Mucosa of descending colon (tissue), 3 donors: ENCODE data around the gene ACSL3. TPM values are rescaled to one million over a fixed set of nuclear protein-coding genes. Genes with fewer than 3 reads are reported as not detected.
"Not testable (repeated sequence)": the region's sequence is repeated elsewhere in the genome, so short reads cannot be mapped to it uniquely, and the experiment has no call there.

Source experiments
- ATAC-seq: fragments of 200-7000 bp; cut with Tn5 transposase; one replicate; pipeline ENCODE4 v1.9.1; 2020; ENCODE audit warnings: mild to moderate bottlenecking, moderate library complexity
- DNase-seq, 3 donors: peaks; one replicate each; pipeline ENCODE4 v3.0.0-alpha.2; 2020
- H3K36me3 ChIP-seq: fragments of 200-600 bp; one replicate; pipeline ENCODE4 v1.8.0; 2021; ENCODE audit warnings: low read depth, mild to moderate bottlenecking
- H3K4me1 ChIP-seq: fragments of 200-600 bp; one replicate; pipeline ENCODE4 v1.8.0; 2021; ENCODE audit warnings: low read depth, mild to moderate bottlenecking
- H3K4me3 ChIP-seq: fragments of 200-600 bp; one replicate; pipeline ENCODE4 v1.8.0; 2021; ENCODE audit warnings: mild to moderate bottlenecking
- H3K9me3 ChIP-seq: fragments of 200-600 bp; one replicate; pipeline ENCODE4 v1.8.0; 2021; ENCODE audit warnings: mild to moderate bottlenecking
- intact Hi-C, 2 donors: fragments of 100-400 bp; cut with DNase I in 1 of 2; cut with micrococcal nuclease in 1 of 2; formaldehyde crosslinking; loops; one replicate each; pipeline versions ENCODE4 v1.11.0 to v1.11.1; 2022; cut with DNase I, micrococcal nuclease
- total RNA-seq, 3 donors: library from RNA; stranded (reverse); fragmentation: NEBNext Ultra II Directional in 2 of 3; extraction: Animal tissue kit (Norgen Biotek cat#: 25700) in 2 of 3; gene quantifications; one replicate each; pipeline versions ENCODE4 v1.2.1 to v1.2.4, GENCODE V29; 2021 to 2023
- TF ChIP-seq, protein P1 (sequence below): fragments of 200-600 bp; IDR thresholded peaks from one replicate; pipeline ENCODE4 v1.8.0; 2022; ENCODE audit warnings: antibody characterized with exemption, mild to moderate bottlenecking
- donor health status: DM: no; HTN: no; CAD: no; lungs with moderate emphysema.
- donor health status: DM: no; HTN: no; CAD: no.
- donor health status: DM: no; HTN: yes; CAD: no.

Gene ACSL3
- total RNA-seq, 3 donors from 2014 or later: 77.2 to 108 (median 93.0) TPM

DNA sequence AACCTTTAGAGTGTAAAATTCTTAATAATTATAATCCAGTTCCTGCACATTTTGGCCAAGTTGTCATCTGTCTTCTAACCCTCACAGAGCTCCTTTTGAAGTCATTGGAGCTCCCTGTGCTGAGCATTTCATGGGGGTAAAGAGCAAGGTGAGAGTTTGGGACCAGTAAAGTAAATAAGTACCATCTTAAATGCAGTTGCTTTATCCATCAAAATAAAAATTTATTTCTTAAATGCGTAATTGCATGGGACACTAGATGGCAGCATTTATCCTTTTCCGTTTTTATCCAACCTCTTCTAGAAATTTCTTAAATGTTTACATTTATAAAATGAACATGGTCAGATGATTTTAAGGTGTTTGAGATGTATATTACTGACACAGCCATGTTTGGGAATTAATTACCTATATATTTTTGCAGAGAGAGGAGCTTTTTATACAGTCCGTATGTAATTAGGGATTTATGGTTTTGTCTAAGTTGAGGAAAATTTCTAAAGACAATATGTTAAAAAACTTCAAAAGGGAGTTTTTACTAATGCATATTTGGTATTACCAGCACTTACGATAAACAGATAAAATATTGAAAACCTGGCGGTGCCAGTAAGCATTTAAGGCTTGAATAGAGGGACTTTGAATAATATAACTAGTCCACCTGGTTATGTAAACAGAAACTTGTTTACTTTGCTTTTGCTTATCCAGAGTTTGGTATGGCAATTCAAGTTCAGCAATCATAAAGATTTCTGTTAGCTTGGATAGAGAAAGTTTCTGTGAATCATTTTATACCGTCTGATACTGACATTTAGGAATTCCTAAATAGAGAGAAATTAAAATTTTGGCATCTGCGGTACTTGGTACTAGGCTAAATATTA lies 54.5 kb downstream of the ACSL3 start:
- intact Hi-C loops: no loop called here
- no peaks in the 10 kb centered on the region for H3K36me3 ChIP-seq
- H3K9me3 ChIP-seq: no peaks in the 10 kb centered on the region
- H3K4me3 ChIP-seq: no peak overlapping the region
- ATAC-seq (peak; percentile 55), DNase-seq (peak in 1 of 3 donors; percentile 23)
- peaks cover 8% of the 10 kb centered on the region for H3K4me1 ChIP-seq
- TF ChIP-seq, protein P1, sequence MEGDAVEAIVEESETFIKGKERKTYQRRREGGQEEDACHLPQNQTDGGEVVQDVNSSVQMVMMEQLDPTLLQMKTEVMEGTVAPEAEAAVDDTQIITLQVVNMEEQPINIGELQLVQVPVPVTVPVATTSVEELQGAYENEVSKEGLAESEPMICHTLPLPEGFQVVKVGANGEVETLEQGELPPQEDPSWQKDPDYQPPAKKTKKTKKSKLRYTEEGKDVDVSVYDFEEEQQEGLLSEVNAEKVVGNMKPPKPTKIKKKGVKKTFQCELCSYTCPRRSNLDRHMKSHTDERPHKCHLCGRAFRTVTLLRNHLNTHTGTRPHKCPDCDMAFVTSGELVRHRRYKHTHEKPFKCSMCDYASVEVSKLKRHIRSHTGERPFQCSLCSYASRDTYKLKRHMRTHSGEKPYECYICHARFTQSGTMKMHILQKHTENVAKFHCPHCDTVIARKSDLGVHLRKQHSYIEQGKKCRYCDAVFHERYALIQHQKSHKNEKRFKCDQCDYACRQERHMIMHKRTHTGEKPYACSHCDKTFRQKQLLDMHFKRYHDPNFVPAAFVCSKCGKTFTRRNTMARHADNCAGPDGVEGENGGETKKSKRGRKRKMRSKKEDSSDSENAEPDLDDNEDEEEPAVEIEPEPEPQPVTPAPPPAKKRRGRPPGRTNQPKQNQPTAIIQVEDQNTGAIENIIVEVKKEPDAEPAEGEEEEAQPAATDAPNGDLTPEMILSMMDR: peak; percentile 34

DNA sequence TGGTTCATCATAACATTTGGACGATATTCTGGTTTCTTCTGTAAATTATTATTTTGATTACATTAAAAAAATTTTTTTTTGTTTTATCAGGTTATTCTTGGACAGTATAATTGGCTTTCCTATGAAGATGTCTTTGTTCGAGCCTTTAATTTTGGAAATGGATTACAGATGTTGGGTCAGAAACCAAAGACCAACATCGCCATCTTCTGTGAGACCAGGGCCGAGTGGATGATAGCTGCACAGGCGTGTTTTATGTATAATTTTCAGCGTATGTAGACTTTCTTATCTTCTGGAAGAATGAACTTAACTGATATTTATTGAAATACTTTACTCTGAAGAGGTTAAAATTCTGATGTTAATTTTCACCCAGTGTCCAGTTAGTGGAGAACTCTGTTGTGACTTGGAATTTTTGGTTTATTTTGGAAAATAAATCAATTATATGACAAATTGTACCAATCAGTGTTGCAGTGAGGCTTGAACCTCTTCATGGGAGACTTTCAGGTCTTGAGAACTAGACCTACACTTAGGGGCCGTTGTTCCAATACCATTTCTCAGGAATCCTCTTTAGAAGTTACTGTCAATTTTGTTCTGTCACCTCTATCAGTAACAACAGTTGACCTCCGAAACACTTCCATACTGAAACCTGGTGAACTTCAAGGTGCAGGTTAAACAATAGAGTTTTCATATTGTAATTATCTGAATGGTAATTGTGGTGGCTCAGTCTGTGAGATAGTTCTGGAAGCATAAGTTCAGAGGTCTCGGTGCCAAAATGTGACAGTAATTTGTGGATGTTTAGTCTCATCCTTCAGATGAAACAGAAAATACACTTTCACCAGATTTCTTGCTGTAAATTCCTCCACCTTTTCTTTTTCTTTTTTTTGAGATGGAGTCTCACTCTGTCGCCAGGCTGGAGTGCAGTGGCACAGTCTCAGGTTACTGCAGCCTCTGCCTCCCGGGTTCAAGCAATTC lies 55.7 kb downstream of the ACSL3 start:
- intact Hi-C loops: no loop called here
- no peak overlapping the region for H3K4me3 ChIP-seq
- no peaks in the 10 kb centered on the region for H3K36me3 ChIP-seq
- H3K4me1 ChIP-seq: peaks cover 8% of the 10 kb centered on the region
- ATAC-seq (no peak), DNase-seq (no peak)
- TF ChIP-seq, protein P1: no peak
- H3K9me3 ChIP-seq: no peaks in the 10 kb centered on the region

DNA sequence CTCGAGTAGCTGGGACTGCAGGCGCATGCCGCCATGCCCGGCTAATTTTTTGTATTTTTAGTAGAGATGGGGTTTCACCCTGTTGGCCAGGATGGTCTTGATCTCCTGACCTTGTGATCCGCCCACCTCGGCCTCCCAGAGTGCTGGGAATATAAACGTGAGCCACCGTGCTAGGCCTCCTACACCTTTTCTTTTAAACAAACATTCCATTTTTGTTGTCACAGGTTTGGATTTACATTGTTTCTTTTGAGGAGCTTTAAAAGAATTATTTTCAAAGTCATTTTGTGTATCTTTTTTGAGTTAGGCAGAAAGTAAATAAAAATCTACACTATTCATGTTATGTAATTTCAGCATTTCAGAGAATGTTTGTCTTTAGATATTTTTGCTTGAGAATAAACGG lies 56.4 kb downstream of the ACSL3 start:
- H3K4me1 ChIP-seq, intact Hi-C loops, ATAC-seq, H3K9me3 ChIP-seq, H3K36me3 ChIP-seq, DNase-seq, H3K4me3 ChIP-seq: not testable (repeated sequence)

DNA sequence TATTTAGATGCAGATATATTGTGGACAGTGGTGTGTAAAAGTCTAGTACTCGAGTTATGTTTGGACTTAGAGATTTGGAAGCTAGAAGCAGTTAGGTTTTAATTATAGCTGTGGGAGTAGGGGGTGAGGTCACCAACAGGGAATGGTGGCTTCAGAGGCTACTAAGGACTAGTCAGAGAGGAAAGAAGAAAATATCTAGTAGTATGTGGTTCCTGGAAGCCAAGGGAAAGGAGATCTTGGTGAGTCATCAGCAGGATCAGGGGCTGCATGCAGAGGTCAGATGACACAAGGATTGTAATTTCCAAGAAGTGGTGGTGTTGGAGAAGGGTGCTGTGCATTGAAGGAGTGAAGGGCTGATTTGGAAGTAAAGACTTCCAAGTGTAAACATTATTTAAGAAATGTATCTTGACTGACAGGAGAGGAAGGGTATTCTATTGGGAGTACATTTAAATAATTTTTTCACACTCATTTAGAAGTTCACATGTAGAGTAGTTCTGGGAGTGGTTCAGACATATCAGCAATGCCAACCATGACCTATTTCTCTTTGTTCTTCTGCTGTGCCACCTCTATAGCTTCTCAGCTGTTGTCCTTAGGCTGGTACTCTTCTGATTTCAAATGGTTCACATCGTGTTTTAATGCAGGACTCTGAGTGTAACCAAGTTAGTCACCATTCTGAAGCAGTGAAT lies 59.1 kb downstream of the ACSL3 start:
- DNase-seq (no peak), ATAC-seq (peak; percentile 21)
- Histone ChIP-seq H3K9me3 (no peaks in the 10 kb centered on the region), H3K36me3 (peaks cover 4% of the 10 kb centered on the region), H3K4me1 (peaks cover 8% of the 10 kb centered on the region), H3K4me3 (no peak overlapping the region)
- TF ChIP-seq, protein P1: no peak
- intact Hi-C loops: no loop called here

DNA sequence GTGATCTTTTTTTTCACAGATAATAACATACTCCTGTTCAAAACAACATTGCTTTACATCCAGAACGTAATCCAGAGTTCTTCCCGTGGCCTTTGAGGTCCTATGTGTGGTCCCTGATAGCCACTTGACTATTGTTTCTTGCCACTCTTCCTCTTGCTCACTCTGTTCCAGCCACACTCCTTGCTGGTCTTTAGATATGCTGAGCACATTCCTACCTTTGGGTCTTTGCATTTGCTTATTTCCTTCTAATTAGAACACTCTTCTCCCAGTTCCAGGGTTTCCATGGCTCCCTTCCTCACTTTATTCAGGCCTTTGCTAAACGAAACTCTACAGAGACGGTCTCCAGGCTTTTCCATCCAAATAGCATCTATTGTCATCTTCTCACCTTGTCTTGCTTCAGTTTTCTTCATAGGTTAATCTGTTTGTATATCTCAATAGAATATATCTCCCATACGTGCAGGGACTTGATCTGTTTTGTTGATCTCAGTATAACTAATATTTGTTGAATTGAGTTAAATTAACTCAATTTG lies 59.9 kb downstream of the ACSL3 start:
- peaks cover 4% of the 10 kb centered on the region for H3K36me3 ChIP-seq
- intact Hi-C loops: no loop called here
- DNase-seq: no peak
- H3K4me3 ChIP-seq: no peak overlapping the region
- peaks cover 3% of the 10 kb centered on the region for H3K4me1 ChIP-seq
- TF ChIP-seq, protein P1: no peak
- no peak for ATAC-seq
- H3K9me3 ChIP-seq: no peaks in the 10 kb centered on the region
